ENCODE data around the gene MDK.

DNA sequence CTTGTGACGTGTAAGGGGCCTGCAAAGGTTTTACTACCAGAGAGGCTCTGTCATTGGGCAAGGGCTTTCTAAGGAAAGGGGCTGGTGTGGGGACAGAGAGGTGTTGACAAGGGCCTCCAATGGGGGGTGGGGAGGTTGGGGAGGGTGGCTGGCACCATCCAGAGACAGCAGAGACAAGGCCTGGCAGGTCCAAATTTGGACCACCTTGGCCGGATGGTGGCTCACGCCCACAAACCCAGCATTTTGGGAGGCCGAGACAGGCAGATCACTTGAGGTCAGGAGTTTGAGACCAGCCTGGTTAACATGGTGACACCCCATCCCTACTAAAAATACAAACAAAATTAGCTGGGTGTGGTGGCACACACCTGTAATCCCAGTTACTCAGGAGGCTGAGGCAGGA, 12.3 kb downstream of the MDK start:
- TF ChIP-seq YY1 (IDR thresholded peaks at IDR 0.05; ENCODE audit: extremely low read depth, insufficient replicate concordance, low read depth, low read length) (no peak), TCF7L2 (IDR thresholded peaks at IDR 0.05; ENCODE audit: borderline replicate concordance, extremely low read depth, insufficient read depth, insufficient read length) (no peak), POLR2AphosphoS5 (IDR thresholded peaks at IDR 0.05; ENCODE audit: low read depth, low read length) (no peak), FOSL1 (IDR thresholded peaks at IDR 0.05; ENCODE audit: low read depth) (no peak), CBX3 (IDR thresholded peaks at IDR 0.05; ENCODE audit: low read depth) (no peak), POLR2A (IDR thresholded peaks at IDR 0.05; ENCODE audit: borderline replicate concordance, extremely low read depth, insufficient read depth, insufficient read length) (no peak), EZH2 (IDR thresholded peaks at IDR 0.05) (no peak)
- TF ChIP-seq, protein P1, sequence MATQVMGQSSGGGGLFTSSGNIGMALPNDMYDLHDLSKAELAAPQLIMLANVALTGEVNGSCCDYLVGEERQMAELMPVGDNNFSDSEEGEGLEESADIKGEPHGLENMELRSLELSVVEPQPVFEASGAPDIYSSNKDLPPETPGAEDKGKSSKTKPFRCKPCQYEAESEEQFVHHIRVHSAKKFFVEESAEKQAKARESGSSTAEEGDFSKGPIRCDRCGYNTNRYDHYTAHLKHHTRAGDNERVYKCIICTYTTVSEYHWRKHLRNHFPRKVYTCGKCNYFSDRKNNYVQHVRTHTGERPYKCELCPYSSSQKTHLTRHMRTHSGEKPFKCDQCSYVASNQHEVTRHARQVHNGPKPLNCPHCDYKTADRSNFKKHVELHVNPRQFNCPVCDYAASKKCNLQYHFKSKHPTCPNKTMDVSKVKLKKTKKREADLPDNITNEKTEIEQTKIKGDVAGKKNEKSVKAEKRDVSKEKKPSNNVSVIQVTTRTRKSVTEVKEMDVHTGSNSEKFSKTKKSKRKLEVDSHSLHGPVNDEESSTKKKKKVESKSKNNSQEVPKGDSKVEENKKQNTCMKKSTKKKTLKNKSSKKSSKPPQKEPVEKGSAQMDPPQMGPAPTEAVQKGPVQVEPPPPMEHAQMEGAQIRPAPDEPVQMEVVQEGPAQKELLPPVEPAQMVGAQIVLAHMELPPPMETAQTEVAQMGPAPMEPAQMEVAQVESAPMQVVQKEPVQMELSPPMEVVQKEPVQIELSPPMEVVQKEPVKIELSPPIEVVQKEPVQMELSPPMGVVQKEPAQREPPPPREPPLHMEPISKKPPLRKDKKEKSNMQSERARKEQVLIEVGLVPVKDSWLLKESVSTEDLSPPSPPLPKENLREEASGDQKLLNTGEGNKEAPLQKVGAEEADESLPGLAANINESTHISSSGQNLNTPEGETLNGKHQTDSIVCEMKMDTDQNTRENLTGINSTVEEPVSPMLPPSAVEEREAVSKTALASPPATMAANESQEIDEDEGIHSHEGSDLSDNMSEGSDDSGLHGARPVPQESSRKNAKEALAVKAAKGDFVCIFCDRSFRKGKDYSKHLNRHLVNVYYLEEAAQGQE (IDR thresholded peaks at IDR 0.05; ENCODE audit: low read depth), result no peak
- TF ChIP-seq, protein P2, sequence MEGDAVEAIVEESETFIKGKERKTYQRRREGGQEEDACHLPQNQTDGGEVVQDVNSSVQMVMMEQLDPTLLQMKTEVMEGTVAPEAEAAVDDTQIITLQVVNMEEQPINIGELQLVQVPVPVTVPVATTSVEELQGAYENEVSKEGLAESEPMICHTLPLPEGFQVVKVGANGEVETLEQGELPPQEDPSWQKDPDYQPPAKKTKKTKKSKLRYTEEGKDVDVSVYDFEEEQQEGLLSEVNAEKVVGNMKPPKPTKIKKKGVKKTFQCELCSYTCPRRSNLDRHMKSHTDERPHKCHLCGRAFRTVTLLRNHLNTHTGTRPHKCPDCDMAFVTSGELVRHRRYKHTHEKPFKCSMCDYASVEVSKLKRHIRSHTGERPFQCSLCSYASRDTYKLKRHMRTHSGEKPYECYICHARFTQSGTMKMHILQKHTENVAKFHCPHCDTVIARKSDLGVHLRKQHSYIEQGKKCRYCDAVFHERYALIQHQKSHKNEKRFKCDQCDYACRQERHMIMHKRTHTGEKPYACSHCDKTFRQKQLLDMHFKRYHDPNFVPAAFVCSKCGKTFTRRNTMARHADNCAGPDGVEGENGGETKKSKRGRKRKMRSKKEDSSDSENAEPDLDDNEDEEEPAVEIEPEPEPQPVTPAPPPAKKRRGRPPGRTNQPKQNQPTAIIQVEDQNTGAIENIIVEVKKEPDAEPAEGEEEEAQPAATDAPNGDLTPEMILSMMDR (IDR thresholded peaks at IDR 0.05 in 2 of 3, conservative IDR thresholded peaks at IDR 0.05 in 1 of 3; ENCODE audit: borderline replicate concordance in 1 of 3, insufficient read depth in 1 of 3, low read depth in 2 of 3, low read length in 2 of 3), result no peak
